Loucy (cell line): ENCODE measurements around the gene ARRDC2.

Source experiments
- CTCF ChIP-seq: fragments of 200-600 bp; sonication (generic); conservative IDR thresholded peaks from 2 replicates; pipeline ENCODE4 v1.5.1; 2014; ENCODE audit warnings: mild to moderate bottlenecking, antibody characterized with exemption, low read length
- EZH2phosphoT487 ChIP-seq: fragments of 200-600 bp; IDR thresholded peaks from 2 replicates; pipeline ENCODE4 v1.6.1; 2018; ENCODE audit warnings: antibody characterized with exemption, mild to moderate bottlenecking, moderate library complexity, borderline replicate concordance

- TF ChIP-seq CTCF = no peak
- TF ChIP-seq EZH2phosphoT487 = no peak
Observed at GRCh38 chr19:17998827-17999150, 9.2 kb upstream of the ARRDC2 start.
